GM12892 (cell line): ENCODE measurements around the gene TMPRSS6.

Source experiments
- POLR2A ChIP-seq: IDR thresholded peaks from 2 replicates; pipeline ENCODE4 v1.6.1; 2011; ENCODE audit warnings: low read depth, low read length, control low read depth
- POLR2AphosphoS5 ChIP-seq: IDR thresholded peaks from 2 replicates; pipeline ENCODE4 v1.6.1; 2011; ENCODE audit warnings: low read depth, low read length, control low read depth
- TAF1 ChIP-seq: IDR thresholded peaks from 2 replicates; pipeline ENCODE4 v1.6.1; 2011; ENCODE audit warnings: low read depth, mild to moderate bottlenecking, control low read depth, low read length, borderline replicate concordance

- no peak for TF ChIP-seq POLR2AphosphoS5
- TF ChIP-seq POLR2A = no peak
- no peak for TF ChIP-seq TAF1
Measured at GRCh38 chr22:37155971-37156370, 46.5 kb upstream of the TMPRSS6 start.
